ENCODE measurements around the gene ZNF248. TPM values are rescaled to one million over a fixed set of nuclear protein-coding genes. Genes with fewer than 3 reads are reported as not detected.

The ZNF248 gene
- total and polyA plus RNA-seq, 9 of the 15 experiments (the other 6 are each of a cell fraction or from before 2014, with no cell fraction given): 4.5 to 16.5 (median 10.2) TPM

- TF ChIP-seq FOXP4 (CRISPR knock-in tag; IDR thresholded peaks at IDR 0.05; ENCODE audit: borderline replicate concordance): no peak
- TF ChIP-seq XRCC3 (IDR thresholded peaks at IDR 0.05): no peak
- no peak for TF ChIP-seq E2F3 (CRISPR knock-in tag; IDR thresholded peaks at IDR 0.05)
- no peak for TF ChIP-seq OTX1 (CRISPR knock-in tag; IDR thresholded peaks at IDR 0.05)
- TF ChIP-seq ELK3 (CRISPR knock-in tag; IDR thresholded peaks at IDR 0.05): no peak
- TF ChIP-seq NCOR1 (IDR thresholded peaks at IDR 0.05): peak; percentile 53; the same call in 1 of the 2 replicates
- no peak for TF ChIP-seq ZNF444 (CRISPR knock-in tag; IDR thresholded peaks at IDR 0.05)
- no peak for TF ChIP-seq ZNF354B (CRISPR knock-in tag; IDR thresholded peaks at IDR 0.05)
- TF ChIP-seq RCOR1 (IDR thresholded peaks at IDR 0.05; ENCODE audit: borderline replicate concordance in 1 of 2, low read depth in 2 of 2, low read length in 2 of 2): peak in 1 of 2 experiments; percentile 87; a peak in 2 of 4 replicates
- no peak for TF ChIP-seq FOXK1 (CRISPR knock-in tag; IDR thresholded peaks at IDR 0.05; ENCODE audit: borderline replicate concordance)
- no peak for TF ChIP-seq TBP (optimal IDR thresholded peaks at IDR 0.05; ENCODE audit: low read depth, low read length)
- TF ChIP-seq CEBPB (tag; IDR thresholded peaks at IDR 0.05): no peak
- TF ChIP-seq CREB3 (tag; conservative IDR thresholded peaks at IDR 0.05; ENCODE audit: low read depth): no peak
- no peak for TF ChIP-seq ARHGAP35 (IDR thresholded peaks at IDR 0.05; ENCODE audit: partially characterized antibody)
- peak in 1 of 2 experiments; percentile 19 for TF ChIP-seq AFF1 (IDR thresholded peaks at IDR 0.05; ENCODE audit: low read depth in 1 of 2, partially characterized antibody in 2 of 2)
- TF ChIP-seq SMARCC2 (IDR thresholded peaks at IDR 0.05; ENCODE audit: low read depth): no peak
- no peak for TF ChIP-seq U2AF2 (optimal IDR thresholded peaks at IDR 0.05; ENCODE audit: low read depth, low read length)
- TF ChIP-seq CTBP1 (IDR thresholded peaks at IDR 0.05; ENCODE audit: borderline replicate concordance): peak; percentile 69; the same call in 1 of the 2 replicates
- TF ChIP-seq NR0B1 (IDR thresholded peaks at IDR 0.05; ENCODE audit: partially characterized antibody): no peak
Measured at GRCh38 chr10:37856881-37857286, 526 bp downstream of the ZNF248 start (continued).
